ENCODE measurements around the gene CRADD. TPM values are rescaled to one million over a fixed set of nuclear protein-coding genes. Genes with fewer than 3 reads are reported as not detected.

The CRADD gene
- total RNA-seq, 1 donor from 2014 or later, result 8.7 TPM

DNA sequence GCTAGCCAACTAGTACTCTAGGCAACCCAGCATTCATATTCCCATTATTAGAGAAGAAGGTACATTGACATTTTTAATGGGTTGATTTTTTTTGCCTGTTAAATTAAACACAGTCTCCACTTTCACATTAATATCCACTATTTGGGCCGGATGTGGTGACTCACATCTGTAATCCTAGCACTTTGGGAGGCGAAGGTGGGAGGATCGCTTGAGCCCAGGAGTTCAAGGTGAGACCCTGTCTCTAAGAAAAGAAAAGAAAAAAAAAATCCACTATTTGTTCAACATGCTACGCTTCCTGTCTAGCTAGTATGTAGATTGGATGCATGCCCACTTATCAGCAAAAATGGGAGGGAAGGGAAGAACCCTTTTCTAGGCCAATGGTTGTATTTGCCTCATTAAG is 7.1 kb upstream of the CRADD start:
- intact Hi-C loops (cut with micrococcal nuclease), result loop anchor here (10.0 kb wide), 1 partner anchor 425 kb away; no protein-coding TSS in a partner anchor

DNA sequence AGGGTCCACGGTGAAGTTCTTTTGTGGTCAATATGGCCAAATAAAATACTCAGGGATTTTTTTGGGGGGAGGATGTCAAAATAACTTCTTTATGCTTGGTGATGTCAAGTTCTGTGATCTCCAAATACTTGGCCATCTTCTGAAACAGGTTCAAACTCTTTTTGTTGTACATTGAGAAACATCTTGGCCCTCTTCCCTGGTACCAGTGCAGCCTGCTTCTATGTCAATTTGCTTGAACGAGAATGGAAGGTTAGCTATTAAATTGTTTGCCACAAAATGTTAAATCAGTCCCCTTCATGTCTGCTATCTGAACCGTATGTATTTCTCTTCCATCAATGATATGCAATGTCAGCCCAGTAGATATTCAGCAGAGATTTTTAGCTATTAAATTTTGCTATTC is 6.1 kb upstream of the CRADD start:
- intact Hi-C loops (cut with micrococcal nuclease), result loop anchor here (10.0 kb wide), 1 partner anchor 426 kb away; no protein-coding TSS in a partner anchor

DNA sequence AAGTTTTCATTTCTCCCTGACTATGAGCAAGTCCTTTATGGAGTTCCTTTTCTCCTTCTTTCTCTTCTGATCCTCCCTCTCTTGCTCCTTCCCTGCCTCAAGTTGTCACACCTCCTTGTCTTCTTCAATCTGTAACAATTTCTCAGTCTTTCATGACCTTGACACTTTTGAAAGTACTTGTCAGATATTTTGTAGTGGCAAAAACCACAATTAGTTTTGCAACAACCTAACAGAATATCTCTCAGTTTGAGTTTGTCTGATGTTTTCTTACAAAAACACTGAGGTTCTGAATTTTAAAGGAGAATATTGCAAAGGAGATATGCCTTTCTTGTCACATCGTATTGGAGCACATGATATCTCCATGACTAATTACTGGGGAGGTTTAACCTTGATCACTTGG is 4.1 kb upstream of the CRADD start:
- intact Hi-C loops (cut with micrococcal nuclease), result loop anchor here (10.0 kb wide), 1 partner anchor 428 kb away; no protein-coding TSS in a partner anchor

DNA sequence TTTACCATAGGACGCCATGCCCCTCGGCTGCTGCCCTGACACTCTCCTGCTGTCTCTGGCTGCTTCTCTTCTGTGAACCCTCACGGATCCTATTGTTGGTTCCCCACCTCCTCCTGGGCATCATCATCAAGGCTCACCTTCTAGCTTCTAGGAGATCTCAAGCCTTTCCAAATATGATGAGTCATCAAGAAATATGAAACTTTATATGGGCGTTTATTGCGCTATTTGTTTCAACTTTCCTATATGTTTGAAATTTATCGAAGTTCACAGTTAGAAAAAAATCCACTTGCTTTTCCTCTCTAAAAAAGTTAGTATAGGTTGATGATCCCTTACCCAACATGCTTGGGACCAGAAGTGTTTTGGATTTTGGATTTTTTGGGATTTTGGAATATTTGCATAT is 2.8 kb upstream of the CRADD start:
- intact Hi-C loops (cut with micrococcal nuclease), result loop anchor here (10.0 kb wide), 1 partner anchor 430 kb away; no protein-coding TSS in a partner anchor

GRCh38 chr12:93676408-93677194 is 574 bp upstream of the CRADD start:
- intact Hi-C loops (cut with micrococcal nuclease), result loop anchor here (1.0 to 10.0 kb wide), 22 partner anchors 66 to 1796 kb away; partner anchors contain the start of genes CEP83, EEA1, METAP2 and MRPL42

DNA sequence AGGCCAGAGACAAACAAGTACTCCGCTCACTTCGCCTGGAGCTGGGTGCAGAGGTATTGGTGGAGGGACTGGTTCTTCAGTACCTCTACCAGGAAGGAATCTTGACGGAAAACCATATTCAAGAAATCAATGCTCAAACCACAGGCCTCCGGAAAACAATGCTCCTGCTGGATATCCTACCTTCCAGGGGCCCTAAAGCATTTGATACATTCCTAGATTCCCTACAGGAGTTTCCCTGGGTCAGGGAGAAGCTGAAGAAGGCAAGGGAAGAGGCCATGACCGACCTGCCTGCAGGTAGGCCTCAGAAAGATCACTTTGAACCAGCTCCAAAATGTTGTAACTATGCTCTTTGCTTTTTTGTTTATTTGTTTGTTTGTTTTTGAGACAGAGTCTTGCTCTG is 1.6 kb downstream of the CRADD start:
- intact Hi-C loops (cut with micrococcal nuclease), result loop anchor here (5.0 to 10.0 kb wide), 3 partner anchors 434 to 1794 kb away; partner anchors contain the start of gene METAP2

DNA sequence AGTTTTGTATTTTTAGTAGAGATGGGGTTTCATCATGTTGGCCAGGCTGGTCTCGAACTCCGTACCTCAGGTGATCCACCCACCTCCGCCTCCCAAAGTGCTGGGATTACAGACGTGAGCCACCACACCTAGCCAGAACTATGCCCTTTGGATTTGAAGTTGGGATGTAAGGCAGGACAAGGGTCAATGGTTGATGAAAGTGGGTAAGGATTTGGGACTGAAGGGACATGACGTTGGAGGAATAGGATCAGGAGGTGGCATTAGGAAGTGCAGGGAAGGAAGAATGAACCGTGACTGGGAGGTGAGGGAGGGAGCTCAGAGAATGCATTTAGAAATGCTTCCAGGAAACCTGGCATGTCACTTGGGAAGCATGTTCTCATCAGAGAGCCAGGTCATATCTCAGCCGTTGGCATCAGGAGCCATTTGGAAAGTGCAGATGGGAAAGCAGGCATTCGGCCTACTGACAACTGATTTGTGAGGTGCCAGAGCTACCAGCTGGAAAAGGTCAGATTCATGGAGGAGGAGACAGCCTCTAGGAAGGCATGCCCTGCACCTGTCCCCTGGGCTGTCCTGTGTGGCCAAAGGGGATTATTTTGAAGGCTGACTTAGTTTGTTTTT is 2.2 kb downstream of the CRADD start:
- intact Hi-C loops (cut with micrococcal nuclease), result loop anchor here (5.0 to 10.0 kb wide), 3 partner anchors 435 to 1793 kb away; partner anchors contain the start of gene METAP2

DNA sequence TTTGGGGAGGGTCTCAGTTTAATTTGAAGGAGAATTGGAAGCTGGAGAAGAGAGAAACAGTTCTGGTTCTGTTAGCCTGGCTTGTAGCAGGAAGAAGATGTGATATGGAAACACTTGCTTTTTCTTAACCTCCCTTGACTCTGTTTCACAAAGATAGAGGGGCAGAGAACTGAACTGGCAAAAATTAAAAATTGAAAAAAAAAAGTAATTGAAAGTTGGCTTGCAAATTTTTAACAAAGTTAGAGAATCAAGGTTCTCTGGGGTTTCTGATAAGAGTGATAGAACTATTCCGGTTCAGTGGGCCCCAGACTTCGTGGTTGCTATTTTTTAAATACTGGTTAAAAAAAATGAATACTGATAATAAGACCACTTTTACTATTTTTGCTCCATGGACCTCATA is 2.8 kb downstream of the CRADD start:
- intact Hi-C loops (cut with micrococcal nuclease), result no loop called here

GRCh38 chr12:93682846-93683261 is 5.7 kb downstream of the CRADD start:
- intact Hi-C loops (cut with micrococcal nuclease), result no loop called here

DNA sequence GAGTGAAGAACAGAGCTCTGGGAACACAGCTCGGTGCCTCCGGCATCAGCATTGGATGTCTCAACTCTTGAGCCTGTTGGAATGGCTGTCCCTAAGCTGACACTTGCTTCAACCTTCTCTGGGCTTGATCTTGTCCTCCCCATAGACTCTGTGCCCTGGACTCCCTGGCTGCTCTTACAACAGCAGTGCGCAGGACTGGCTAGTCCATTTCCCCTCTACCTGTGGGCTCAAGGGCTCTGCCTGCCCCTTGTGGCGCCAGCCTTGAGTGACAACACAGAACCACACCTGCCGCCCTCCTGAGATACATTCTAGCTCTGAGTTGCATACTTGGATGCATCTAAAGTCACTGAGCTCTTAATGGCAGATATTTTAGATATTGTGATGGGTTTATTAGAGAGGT is 6.2 kb downstream of the CRADD start:
- intact Hi-C loops (cut with micrococcal nuclease), result no loop called here

DNA sequence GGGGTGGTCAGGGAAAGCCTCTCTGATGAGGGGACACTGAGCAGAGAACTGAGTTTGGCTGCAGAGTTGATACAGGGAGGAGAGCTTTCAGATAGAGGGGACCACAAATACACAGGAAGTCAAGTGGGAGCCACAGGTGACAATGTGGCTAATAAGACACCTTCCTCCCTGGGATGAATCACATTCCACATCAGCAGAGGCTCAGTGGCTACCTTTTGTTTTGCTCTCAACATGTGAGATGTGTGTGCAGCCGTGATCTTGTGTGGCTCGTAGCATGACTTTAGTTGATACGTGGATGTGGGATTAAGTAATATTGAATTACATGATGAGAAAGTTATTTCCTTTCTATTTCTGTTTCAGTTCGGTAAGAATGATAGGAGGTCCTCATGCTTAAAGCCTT is 7.5 kb downstream of the CRADD start:
- intact Hi-C loops (cut with micrococcal nuclease), result no loop called here

DNA sequence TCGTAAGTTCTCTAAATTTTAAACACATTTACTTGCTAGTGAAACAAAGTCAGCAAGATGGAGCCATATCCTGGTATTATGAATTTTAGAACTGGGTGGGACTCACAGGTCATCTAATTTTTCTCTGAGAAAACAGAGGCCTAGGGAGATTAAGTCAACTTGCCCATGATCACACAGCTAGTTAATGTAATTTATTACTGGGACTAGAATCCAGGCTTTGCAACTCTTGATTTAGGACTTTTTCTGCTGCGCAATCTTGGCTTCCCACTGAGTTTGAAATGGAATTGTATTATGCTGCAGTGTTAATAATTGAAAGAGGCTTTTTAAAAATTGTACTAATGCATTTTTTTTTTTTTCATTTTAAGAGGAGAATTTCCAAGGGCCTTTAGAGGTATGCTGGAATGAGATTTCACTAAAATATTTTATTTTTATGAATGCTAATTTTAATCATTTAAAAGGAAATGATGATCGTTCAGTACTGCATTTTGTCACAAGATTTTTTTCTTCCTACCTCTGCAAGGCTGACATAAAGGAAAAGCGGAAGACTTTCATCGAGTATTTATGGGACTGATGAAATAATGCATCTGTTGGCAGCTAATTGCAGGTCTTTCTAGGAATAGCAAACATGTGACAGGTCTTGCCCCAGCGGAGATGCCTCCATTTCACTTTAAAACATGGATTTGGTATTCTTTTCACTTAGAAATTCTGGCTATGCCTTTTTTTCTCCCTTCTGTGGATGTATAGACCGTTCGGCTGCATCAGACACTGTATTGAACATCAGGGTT is 9.6 kb downstream of the CRADD start:
- intact Hi-C loops (cut with micrococcal nuclease), result no loop called here

DNA sequence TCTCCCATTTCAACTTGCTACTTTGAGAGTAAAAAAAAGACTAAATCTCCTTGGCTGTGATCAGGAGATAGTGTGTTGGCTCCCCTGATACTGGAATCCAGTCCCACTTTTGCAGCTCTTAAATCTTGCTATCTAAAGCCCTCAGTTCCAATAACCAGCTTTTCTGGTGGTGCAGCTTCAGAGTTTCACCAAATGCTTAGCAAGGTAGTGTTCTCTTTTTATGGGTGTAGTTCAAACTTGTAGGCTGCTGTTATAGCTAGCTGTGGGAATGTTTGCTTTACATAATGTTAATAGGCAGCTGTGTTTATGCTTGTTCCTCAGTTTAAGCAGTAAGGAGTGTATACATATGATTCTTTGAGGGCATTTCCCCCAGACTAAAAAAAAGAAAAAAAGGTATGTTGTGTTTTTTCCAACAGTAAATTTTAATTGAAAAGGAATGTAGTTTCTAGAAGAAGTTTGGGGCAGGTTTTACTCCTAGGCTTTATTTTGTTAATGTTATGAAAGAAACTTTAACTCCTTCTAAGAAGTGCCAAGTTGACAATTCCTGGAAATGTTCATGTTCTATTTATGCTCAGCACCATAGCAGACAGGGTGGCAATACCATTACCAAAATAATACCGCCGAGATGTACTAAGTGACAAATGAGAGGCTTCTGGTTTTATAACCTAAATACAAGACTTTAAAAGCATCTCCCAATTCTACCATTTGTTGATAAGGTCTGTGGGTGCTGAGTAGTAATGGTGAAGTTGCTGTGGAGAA is 12.1 kb downstream of the CRADD start:
- intact Hi-C loops (cut with micrococcal nuclease), result no loop called here

GRCh38 chr12:93696462-93696861 is 19.3 kb downstream of the CRADD start:
- intact Hi-C loops (cut with micrococcal nuclease), result no loop called here

DNA sequence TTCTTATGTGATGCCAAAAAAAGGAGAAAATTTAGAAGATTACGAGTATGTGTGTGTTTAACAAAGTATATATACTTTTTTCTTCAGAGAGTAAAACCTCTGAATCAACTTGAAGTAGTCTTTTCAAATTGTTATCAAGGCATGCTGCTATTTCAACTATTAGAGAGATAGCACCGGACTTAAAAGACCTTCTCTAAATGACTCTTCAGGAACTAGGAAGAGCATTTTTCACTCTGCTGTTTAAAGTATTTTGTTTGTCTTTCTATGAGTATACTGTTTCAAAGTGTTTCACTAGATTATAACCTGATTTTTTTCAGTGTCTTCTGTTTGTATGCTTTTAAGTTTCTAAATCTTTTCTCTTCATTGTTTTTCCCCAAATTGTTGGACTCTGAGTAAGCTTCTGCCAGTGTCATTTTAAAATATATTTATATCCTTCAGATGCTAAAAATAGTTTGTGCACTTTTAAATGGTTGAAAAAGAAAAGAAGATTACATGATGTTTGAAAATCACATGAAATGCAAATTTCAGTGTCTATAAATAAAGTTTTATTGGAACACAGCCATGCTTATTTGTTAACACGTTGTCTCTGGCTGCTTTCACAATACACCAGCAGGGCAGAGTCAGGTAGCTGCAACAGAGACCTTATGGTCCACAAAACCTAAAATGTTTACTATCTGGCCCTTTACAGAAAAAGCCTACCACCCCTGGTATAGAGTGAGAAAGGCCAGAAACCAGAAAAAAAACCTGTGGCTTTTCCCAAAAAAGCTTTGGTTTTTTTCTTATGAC is 21.3 kb downstream of the CRADD start:
- intact Hi-C loops (cut with micrococcal nuclease), result no loop called here

DNA sequence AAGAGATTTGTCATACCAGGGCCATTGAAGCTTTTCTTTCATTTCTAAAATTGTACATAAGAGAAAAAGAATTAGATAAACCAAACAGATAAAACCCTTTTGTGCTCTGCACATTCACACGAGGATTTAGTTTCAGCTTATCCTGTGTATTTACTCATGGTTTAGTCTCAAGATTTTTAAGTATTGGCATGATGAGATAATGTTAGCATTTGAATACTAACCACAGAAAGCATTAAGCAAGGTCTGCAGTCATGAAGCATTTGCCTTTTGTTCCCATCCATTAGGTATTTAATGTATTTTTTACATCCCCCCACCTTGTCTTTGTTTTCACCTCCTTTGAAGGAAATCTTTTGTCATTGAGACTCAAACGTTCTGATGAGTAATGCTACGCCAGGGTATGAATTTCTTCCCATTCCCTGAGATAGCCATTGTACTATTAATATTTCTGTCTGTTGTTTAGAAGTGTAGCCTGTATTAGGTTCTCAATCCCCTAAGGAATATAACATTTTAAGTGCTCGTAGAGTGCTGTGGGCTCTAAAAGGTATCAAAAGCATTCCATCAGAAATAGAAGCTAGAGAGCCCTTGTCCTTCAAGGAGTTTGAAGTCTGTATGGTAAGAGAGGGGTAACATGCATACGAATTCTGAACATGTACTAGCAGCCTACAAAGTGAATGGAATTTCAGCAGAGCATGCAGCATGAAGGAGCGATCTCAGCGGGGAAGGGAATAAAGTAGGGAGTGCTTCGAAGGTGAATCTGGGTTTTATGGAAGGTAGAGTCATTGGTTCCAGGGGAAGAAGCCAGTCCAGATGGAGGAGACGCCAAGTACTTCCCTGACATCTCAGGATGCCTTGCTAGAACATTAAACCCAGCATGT is 22.3 kb downstream of the CRADD start:
- intact Hi-C loops (cut with micrococcal nuclease), result no loop called here

GRCh38 chr12:93702707-93703315 is 25.6 kb downstream of the CRADD start:
- intact Hi-C loops (cut with micrococcal nuclease), result no loop called here

DNA sequence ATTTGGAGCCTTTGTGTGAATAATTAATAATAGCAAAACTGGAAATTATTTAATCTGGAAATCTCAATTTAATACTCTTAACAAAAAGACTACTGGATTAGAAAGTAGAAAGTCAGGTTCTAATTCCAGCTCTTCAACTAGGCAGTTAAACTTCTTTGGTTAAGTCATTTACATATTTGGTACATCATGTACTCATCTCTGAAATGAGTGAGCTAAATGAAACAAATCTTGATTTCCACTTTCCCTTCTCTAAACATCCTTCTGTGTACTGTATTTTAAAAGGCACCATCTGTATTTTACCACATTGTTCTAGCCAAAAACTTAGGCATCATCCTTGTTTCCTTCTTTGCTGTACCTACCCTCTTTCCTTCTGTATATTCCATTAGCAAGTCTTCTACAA is 26.9 kb downstream of the CRADD start:
- intact Hi-C loops (cut with micrococcal nuclease), result no loop called here

DNA sequence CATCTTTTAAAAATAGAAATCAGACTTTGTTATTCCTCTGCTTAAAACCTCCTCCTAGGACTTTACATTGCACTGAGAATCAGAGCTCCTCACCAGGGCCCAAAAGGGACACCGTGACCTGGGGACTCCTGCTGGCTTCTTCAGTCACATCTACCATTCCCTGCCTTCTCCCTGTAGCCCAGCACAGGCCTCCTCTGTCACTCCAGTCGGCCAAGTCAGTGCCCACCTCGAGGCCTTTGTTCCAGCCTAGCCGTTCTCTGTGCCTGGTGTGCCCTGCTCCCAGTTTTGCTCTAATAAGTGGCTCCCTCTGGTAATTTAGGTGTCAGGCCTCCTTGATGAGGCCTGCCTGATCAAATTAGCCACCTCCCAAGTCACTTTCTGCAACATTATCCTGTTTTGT is 27.4 kb downstream of the CRADD start:
- intact Hi-C loops (cut with micrococcal nuclease), result no loop called here
